Subcutaneous adipose tissue (tissue), 4 donors: Measurements from ENCODE around the gene SHROOM2. TPM values are rescaled to one million over a fixed set of nuclear protein-coding genes. Genes with fewer than 3 reads are reported as not detected.

Source experiments
- total RNA-seq, 4 donors: library from RNA; depleted of rRNA; stranded (reverse); fragments of >200 nt; gene quantifications; one replicate each; pipeline ENCODE4 v1.1.0, GENCODE V29; 2016
- TF ChIP-seq, protein P1 (sequence below): fragments of 450-650 bp; IDR thresholded peaks from one replicate; pipeline ENCODE4 v1.5.1; 2016; ENCODE audit warnings: low read depth, mild to moderate bottlenecking, control low read depth, antibody characterized with exemption, moderate library complexity

SHROOM2 gene
- total RNA-seq, 4 donors from 2014 or later = 0.16 to 0.44 (median 0.27) TPM

DNA sequence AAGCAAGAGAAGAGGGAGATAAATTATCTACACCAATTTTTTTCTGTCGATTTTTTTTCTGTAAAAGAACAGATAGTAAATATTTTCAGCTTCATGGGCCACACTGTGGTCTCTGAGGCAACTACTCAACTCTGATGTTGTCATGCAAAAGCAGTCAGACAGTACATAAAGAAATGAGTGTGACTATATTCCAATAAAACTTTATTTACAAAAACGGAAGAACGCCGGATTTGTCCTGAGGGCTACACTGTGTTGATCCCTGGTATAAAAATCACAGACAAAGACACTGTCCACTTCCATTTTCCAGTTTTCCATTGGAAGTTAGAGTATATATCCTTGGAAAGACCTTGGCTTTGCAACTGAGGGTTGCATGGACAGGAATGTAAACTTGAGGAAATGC is 38.6 kb upstream of the SHROOM2 start:
- TF ChIP-seq, protein P1, sequence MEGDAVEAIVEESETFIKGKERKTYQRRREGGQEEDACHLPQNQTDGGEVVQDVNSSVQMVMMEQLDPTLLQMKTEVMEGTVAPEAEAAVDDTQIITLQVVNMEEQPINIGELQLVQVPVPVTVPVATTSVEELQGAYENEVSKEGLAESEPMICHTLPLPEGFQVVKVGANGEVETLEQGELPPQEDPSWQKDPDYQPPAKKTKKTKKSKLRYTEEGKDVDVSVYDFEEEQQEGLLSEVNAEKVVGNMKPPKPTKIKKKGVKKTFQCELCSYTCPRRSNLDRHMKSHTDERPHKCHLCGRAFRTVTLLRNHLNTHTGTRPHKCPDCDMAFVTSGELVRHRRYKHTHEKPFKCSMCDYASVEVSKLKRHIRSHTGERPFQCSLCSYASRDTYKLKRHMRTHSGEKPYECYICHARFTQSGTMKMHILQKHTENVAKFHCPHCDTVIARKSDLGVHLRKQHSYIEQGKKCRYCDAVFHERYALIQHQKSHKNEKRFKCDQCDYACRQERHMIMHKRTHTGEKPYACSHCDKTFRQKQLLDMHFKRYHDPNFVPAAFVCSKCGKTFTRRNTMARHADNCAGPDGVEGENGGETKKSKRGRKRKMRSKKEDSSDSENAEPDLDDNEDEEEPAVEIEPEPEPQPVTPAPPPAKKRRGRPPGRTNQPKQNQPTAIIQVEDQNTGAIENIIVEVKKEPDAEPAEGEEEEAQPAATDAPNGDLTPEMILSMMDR = no peak

DNA sequence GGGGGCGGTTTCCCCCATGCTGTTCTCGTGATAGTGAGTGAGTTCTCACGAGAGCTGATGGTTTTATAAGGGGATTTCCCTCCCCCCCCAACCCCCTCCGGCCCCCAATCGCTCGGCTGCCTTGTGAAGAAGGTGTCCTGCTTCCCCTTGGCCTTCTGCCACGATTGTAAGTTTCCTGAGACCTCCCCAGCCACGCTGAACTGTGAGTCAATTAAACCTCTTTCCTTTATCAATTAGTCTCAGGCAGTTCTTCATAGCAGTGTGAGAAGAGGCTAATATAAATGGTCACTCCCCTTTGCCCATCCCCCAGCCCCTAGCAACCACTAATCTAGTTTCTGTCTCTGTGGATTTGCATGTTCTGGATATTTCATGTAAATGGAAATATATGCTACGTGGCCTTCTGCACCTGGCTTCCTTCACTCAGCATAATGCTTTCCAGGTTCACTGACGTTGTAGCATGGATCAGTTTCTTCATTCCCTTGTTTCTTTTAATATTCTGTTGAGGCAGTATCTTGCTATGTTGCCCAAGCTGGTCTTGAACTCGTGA is 37.0 kb upstream of the SHROOM2 start:
- TF ChIP-seq, protein P1 = no peak

DNA sequence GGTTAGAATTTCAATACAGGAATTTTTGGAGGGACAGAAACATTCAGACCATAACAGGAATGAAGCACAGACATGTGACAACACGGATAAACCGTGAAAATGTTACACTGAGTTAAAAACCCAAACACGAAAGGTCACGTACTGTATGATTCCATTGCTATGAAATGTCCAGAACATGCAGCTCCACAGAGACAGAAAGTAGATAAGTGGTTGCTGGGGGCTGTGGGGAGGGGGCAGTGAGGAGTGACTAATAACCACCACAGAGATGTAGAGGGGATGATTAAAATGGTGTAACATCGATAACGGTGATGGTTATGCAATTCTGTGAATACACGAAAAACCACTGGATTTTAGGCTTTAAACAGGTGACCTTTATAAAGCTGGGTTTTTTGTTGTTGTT is 28.9 kb upstream of the SHROOM2 start:
- TF ChIP-seq, protein P1 = no peak

DNA sequence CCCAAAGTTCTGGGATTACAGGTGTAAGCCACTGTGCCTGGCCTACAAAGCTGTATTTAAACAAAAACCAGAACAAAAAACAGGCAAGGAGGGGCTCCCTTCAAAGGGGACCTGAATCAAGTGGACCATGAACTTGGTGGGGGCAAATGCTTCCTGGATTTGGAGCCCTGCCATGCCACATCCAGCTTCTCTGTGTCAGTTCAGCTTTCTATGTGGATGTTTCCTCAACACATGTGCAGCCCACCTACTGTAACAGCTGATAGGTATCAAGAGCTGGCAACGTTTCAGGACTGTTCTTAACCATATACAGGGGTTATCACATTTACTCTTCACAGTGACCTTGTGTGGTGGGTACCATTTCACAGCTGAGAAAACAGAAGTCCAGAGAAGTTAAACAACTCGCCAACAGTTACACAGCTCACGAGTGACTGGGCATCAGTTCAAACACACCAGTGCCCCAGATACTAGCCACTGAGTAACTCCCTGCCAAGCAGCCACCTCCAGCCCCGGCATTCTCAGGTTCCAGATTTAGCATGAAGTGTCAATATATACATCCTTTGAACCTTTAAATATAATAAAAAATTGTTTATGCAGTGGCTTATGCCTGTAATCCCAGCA is 28.1 kb upstream of the SHROOM2 start:
- TF ChIP-seq, protein P1 = no peak

DNA sequence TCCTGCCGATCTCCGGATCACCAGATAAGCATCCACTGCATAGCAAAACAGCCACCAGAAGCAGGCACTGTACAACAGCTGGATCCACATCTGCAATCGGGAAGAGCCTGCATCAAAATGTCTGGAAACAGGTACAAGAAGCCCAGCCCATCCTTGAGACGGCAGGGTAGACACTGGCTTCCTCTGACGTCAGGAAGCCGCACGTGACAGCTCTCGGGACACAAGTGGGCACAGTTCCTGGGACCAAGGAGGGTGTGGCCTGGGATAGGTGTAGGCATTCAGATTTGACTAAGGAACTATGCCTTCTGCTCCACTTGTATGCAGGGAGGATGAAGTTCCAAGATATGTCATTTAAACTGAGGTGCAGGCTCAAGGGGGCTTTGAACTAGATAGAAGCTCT is 26.9 kb upstream of the SHROOM2 start:
- TF ChIP-seq, protein P1 = no peak

DNA sequence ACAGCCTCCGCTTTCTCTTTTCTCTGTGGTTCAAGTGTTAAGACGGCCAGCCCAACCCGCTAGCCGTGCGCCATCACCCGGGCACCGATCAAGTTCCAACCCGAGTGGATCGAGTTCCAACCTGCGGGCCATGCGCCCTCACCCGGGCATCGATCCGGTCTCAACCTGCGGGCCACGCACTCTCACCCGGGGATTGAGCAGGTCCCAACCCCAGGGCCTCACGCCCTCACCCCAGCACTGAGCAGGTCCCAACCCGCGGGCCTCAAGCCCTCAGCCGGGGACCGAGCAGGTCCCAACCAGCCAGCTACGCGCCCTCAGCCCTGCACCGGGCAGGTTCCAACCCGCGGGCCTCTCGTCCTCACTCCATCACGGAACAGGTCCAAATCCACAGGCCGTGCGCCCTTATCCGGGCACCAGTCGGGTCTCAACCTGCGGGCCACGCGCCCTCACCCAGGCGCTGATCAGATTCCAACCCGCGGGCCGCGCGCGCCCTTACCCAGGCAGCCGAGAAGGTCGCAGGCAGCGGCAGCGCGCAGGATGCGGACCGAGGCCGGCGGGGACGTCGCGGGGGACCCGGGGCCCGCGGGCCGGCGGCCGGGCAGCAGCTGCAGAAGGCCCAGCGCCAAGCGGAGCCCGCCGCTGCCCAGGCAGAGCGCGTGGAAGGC is 21.0 kb upstream of the SHROOM2 start:
- TF ChIP-seq, protein P1 = no peak

DNA sequence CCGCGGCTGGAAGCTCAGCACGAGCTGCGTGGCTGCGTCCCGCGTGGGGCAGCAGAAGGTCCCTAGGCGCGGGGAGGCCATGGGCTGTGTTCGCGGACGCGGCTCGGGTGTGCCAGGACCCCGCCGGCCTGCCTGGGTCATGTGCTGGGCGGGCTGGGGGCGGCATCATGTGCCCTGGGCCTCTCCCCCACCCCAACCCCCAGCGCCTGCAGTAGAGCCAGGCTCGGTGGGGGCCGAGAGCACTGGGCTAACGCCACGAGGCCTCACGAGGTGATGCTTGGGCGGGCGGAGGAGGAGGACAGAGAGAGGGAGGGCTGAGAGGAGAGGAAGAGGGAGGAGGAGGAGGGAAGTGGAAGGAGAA is 20.5 kb upstream of the SHROOM2 start, which contains the start of gene GPR143:
Gene GPR143 (minus strand): TSS at position 111 of the 361 bp plus-strand sequence. CDS start 30 bp downstream, at position 81.
- TF ChIP-seq, protein P1 = no peak
